PC-9 (cell line): ENCODE data around the gene C21orf91. TPM values are rescaled to one million over a fixed set of nuclear protein-coding genes. Genes with fewer than 3 reads are reported as not detected.

Source experiments
- BruUV-seq: library from RNA; stranded (reverse); fragments of 400-500 nt; replicated peaks from 2 replicates; lab custom pipeline; 2021; lab: Mats Ljungman, UMichigan
- CTCF ChIA-PET: fragments of 300-600 bp; sonication (Branson Sonifier 250); formaldehyde crosslinking; loops from one replicate; lab custom pipeline; 2022; ENCODE audit warnings: antibody characterized with exemption; lab: Charles Lee
- POLR2A ChIA-PET: fragments of 300-600 bp; sonication (Branson Sonifier 250); formaldehyde crosslinking; loops from one replicate; lab custom pipeline; 2022; ENCODE audit warnings: antibody characterized with exemption; ENCODE audit not compliant: unreplicated experiment; lab: Charles Lee
- DNase-seq, 2 experiments: peaks; one replicate each; pipeline versions ENCODE4 v3.0.0 to v3.0.0-alpha.2; 2015 to 2022; ENCODE audit warnings: mixed read lengths in 1 of 2
- H2AFZ ChIP-seq: fragments of 200-600 bp; sonication (generic); 2 replicates; pipeline ENCODE4 v1.8.1; 2017; ENCODE audit warnings: antibody characterized with exemption
- H3F3A ChIP-seq: fragments of 200-600 bp; sonication (generic); 2 replicates; pipeline ENCODE4 v1.8.1; 2017; ENCODE audit warnings: antibody characterized with exemption, mild to moderate bottlenecking, low read depth; ENCODE audit not compliant: insufficient read depth
- H3K27ac ChIP-seq: fragments of 200-600 bp; sonication (generic); 2 replicates; pipeline ENCODE4 v1.6.1; 2016; ENCODE audit warnings: mixed run types
- H3K27me3 ChIP-seq: fragments of 200-600 bp; sonication (generic); 2 replicates; pipeline ENCODE4 v1.6.1; 2016; ENCODE audit warnings: low read depth, mixed run types; ENCODE audit not compliant: insufficient read depth
- H3K36me3 ChIP-seq: fragments of 200-600 bp; sonication (generic); 2 replicates; pipeline ENCODE4 v1.6.1; 2016; ENCODE audit warnings: low read depth, mixed run types
- H3K4me1 ChIP-seq: fragments of 200-600 bp; sonication (generic); replicated peaks from 2 replicates; pipeline ENCODE4 v1.6.1; 2016; ENCODE audit warnings: mixed run types; ENCODE audit not compliant: insufficient read depth
- H3K4me2 ChIP-seq: fragments of 200-600 bp; sonication (generic); 2 replicates; pipeline ENCODE4 v1.6.1; 2017; ENCODE audit warnings: mixed run types
- H3K4me3 ChIP-seq: fragments of 200-600 bp; sonication (generic); 2 replicates; pipeline ENCODE4 v1.6.1; 2016; ENCODE audit warnings: mixed run types
- H3K79me2 ChIP-seq: fragments of 200-600 bp; sonication (generic); 2 replicates; pipeline ENCODE4 v1.6.1; 2017; ENCODE audit warnings: low read depth, mixed run types
- H3K9me2 ChIP-seq: fragments of 200-600 bp; sonication (generic); 2 replicates; pipeline ENCODE4 v1.8.1; 2017; ENCODE audit warnings: mild to moderate bottlenecking; ENCODE audit not compliant: insufficient read depth
- H3K9me3 ChIP-seq: fragments of 200-600 bp; sonication (generic); 2 replicates; pipeline ENCODE4 v1.8.1; 2016; ENCODE audit warnings: low read depth; ENCODE audit not compliant: insufficient read depth
- H4K20me1 ChIP-seq: fragments of 200-600 bp; sonication (generic); 2 replicates; pipeline ENCODE4 v1.8.1; 2017; ENCODE audit not compliant: insufficient read depth
- EZH2 ChIP-seq: fragments of 200-600 bp; sonication (generic); IDR thresholded peaks from 2 replicates; pipeline ENCODE4 v1.8.0; 2017; ENCODE audit warnings: antibody characterized with exemption, low read depth
- intact Hi-C: fragments of 100-400 bp; cut with micrococcal nuclease; formaldehyde crosslinking; loops from one replicate; pipeline ENCODE4 v1.10.0; 2022; ENCODE audit not compliant: unreplicated experiment
- total RNA-seq: library from RNA; stranded (reverse); gene quantifications from 2 replicates; pipeline ENCODE4 v1.2.3, GENCODE V29; 2021
- TF ChIP-seq, protein P1 (sequence below): fragments of 200-600 bp; sonication (generic); conservative IDR thresholded peaks from 2 replicates; pipeline ENCODE4 v1.6.1; 2017; ENCODE audit warnings: mixed run types, antibody characterized with exemption, mild to moderate bottlenecking, moderate library complexity

C21orf91 gene
- total RNA-seq, 1 experiment from 2014 or later, result 15.5 TPM

- no peaks in the 10 kb centered on the region for H3K27me3 ChIP-seq
- no peak for TF ChIP-seq EZH2
- TF ChIP-seq, protein P1, sequence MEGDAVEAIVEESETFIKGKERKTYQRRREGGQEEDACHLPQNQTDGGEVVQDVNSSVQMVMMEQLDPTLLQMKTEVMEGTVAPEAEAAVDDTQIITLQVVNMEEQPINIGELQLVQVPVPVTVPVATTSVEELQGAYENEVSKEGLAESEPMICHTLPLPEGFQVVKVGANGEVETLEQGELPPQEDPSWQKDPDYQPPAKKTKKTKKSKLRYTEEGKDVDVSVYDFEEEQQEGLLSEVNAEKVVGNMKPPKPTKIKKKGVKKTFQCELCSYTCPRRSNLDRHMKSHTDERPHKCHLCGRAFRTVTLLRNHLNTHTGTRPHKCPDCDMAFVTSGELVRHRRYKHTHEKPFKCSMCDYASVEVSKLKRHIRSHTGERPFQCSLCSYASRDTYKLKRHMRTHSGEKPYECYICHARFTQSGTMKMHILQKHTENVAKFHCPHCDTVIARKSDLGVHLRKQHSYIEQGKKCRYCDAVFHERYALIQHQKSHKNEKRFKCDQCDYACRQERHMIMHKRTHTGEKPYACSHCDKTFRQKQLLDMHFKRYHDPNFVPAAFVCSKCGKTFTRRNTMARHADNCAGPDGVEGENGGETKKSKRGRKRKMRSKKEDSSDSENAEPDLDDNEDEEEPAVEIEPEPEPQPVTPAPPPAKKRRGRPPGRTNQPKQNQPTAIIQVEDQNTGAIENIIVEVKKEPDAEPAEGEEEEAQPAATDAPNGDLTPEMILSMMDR, result no peak
- no peak overlapping the region for H3K27ac ChIP-seq
- ChIA-PET CTCF (no interaction called here), POLR2A (interaction anchor here (0.6 kb wide), 1 partner anchor 18 kb away, joined by 5 read pairs; no protein-coding TSS in a partner anchor)
- no peaks in the 10 kb centered on the region for H3K79me2 ChIP-seq
- H3K4me2 ChIP-seq, result no peak overlapping the region
- no TSS peak for BruUV-seq
- H2AFZ ChIP-seq, result no peak overlapping the region
- H3K36me3 ChIP-seq, result no peaks in the 10 kb centered on the region
- no peaks in the 10 kb centered on the region for H4K20me1 ChIP-seq
- no peaks in the 10 kb centered on the region for H3K4me1 ChIP-seq
- no peak for DNase-seq
- no peaks in the 10 kb centered on the region for H3K9me3 ChIP-seq
- no peak overlapping the region for H3K4me3 ChIP-seq
- intact Hi-C loops, result no loop called here
- H3K9me2 ChIP-seq, result no peaks in the 10 kb centered on the region
- no peaks in the 10 kb centered on the region for H3F3A ChIP-seq
These were observed 55.7 kb downstream of the C21orf91 start for GRCh38 chr21:17763288-17764037.

DNA sequence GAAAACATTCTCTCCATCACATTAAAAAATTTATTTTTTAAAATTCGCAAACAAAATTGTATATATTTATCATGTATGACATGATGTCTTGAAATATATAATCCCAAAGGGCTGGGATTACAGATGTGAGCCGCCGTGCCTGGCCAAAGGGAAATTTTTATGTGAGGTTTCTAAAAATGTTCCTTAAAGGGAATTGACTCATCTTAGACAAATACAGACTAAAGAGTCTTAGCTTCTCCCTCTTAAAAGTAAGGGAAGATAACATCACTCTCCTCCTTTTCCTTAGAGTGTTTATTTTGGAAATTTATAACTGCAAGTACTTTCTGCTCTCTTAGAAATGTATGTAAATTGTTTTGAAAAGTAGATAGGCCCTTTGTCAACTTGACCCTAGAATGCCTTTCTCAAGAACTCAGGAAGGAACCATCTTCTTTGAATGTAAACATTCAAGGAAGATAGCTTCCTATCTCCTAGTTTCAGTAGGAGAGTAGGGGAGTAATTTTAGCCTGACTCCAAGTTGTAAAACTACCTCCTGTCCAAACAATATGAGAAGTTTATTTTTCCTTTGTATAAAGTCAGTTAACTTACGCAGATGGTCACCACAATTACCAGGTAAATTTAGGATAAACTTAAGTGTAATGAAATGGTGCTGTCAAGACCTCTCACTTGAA lies 59.5 kb downstream of the C21orf91 start:
- TF ChIP-seq EZH2, result no peak
- TF ChIP-seq, protein P1, result no peak
- no peaks in the 10 kb centered on the region for H3F3A ChIP-seq
- no peak for DNase-seq
- H3K9me2 ChIP-seq, result no peaks in the 10 kb centered on the region
- no peaks in the 10 kb centered on the region for H3K36me3 ChIP-seq
- ChIA-PET POLR2A (no interaction called here), CTCF (no interaction called here)
- H3K4me2 ChIP-seq, result no peak overlapping the region
- no peaks in the 10 kb centered on the region for H3K9me3 ChIP-seq
- no peaks in the 10 kb centered on the region for H3K27me3 ChIP-seq
- H3K79me2 ChIP-seq, result no peaks in the 10 kb centered on the region
- H3K27ac ChIP-seq, result no peak overlapping the region
- no peak overlapping the region for H2AFZ ChIP-seq
- intact Hi-C loops, result no loop called here
- H4K20me1 ChIP-seq, result no peaks in the 10 kb centered on the region
- no TSS peak for BruUV-seq
- H3K4me1 ChIP-seq, result no peaks in the 10 kb centered on the region
- H3K4me3 ChIP-seq, result no peak overlapping the region

DNA sequence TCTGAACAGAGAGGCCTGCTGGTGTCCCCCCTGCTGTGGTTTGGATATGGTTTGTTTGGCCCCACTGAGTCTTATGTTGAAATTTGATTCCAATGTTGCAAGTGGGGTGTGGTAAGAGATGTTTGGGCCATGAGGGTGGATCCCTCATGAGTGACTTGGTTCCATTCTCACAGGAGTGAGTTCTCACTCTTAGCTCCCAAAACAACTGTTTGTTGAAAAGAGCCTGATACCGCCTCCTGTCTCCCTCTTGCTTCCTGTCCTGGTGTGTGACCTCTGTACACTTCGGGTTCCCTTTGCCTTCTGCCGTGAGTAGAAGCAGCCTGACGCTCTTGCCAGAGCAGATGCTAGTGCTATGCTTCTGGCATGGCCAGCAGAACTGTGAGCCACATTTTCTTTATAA lies 60.5 kb downstream of the C21orf91 start:
- Histone ChIP-seq H3K27me3 (no peaks in the 10 kb centered on the region), H4K20me1 (no peaks in the 10 kb centered on the region), H3K79me2 (no peaks in the 10 kb centered on the region), H3K4me3 (no peak overlapping the region), H3K4me1 (peaks cover 5% of the 10 kb centered on the region; the same call in 1 of the 2 replicates), H3K4me2 (no peak overlapping the region), H2AFZ (no peak overlapping the region), H3K9me3 (no peaks in the 10 kb centered on the region), H3K36me3 (no peaks in the 10 kb centered on the region), H3K9me2 (no peaks in the 10 kb centered on the region), H3F3A (no peaks in the 10 kb centered on the region), H3K27ac (no peak overlapping the region)
- POLR2A ChIA-PET, result no interaction called here
- no peak for TF ChIP-seq EZH2
- TF ChIP-seq, protein P1, result no peak
- no peak for DNase-seq
- BruUV-seq, result no TSS peak
- intact Hi-C loops, result no loop called here
- CTCF ChIA-PET, result no interaction called here
